Progenitor cell of endocrine pancreas (in vitro differentiated cells): ENCODE results near the gene FAM53A. TPM values are rescaled to one million over a fixed set of nuclear protein-coding genes. Genes with fewer than 3 reads are reported as not detected.
"Not testable (repeated sequence)": the region's sequence is repeated elsewhere in the genome, so short reads cannot be mapped to it uniquely, and the experiment has no call there.

Experiments
- DNase-seq: peaks from one replicate; pipeline ENCODE4 v3.0.0; 2021; ENCODE audit warnings: low spot score; ENCODE audit not compliant: unreplicated experiment
- H3K27ac Mint-ChIP-seq: 2 replicates; pipeline ENCODE4 v1.8.0; 2021; ENCODE audit warnings: mild to moderate bottlenecking, moderate library complexity, mixed read lengths
- H3K27me3 Mint-ChIP-seq: 2 replicates; pipeline ENCODE4 v1.8.0; 2021; ENCODE audit warnings: mixed read lengths
- H3K36me3 Mint-ChIP-seq: 2 replicates; pipeline ENCODE4 v1.8.0; 2022; ENCODE audit warnings: mixed read lengths; ENCODE audit not compliant: insufficient read depth
- H3K4me1 Mint-ChIP-seq: 2 replicates; pipeline ENCODE4 v1.8.0; 2021; ENCODE audit warnings: low read depth, mixed read lengths
- H3K4me3 Mint-ChIP-seq: 2 replicates; pipeline ENCODE4 v1.8.0; 2021; ENCODE audit warnings: low read depth, mild to moderate bottlenecking, moderate library complexity, mixed read lengths
- H3K9me3 Mint-ChIP-seq: 2 replicates; pipeline ENCODE4 v1.8.0; 2021; ENCODE audit warnings: low read depth, mixed read lengths
- CTCF ChIP-seq: fragments of 200-600 bp; sonication (generic); IDR thresholded peaks from one replicate; pipeline ENCODE4 v1.5.0; 2021; ENCODE audit warnings: antibody characterized with exemption, mild to moderate bottlenecking; ENCODE audit not compliant: unreplicated experiment
- total RNA-seq: library from RNA; stranded (reverse); gene quantifications from 2 replicates; pipeline ENCODE4 v1.2.1, GENCODE V29; 2021

The FAM53A gene
- total RNA-seq, 1 donor from 2014 or later: 3.0 TPM

- no peaks in the 10 kb centered on the region for H3K9me3 Mint-ChIP-seq
- TF ChIP-seq CTCF: no peak
- H3K27me3 Mint-ChIP-seq: peaks cover 16% of the 10 kb centered on the region
- H3K4me3 Mint-ChIP-seq: no peak overlapping the region
- H3K4me1 Mint-ChIP-seq: no peaks in the 10 kb centered on the region
- no peaks in the 10 kb centered on the region for H3K36me3 Mint-ChIP-seq
- H3K27ac Mint-ChIP-seq: no peak overlapping the region
- DNase-seq: no peak
These were observed 10.4 kb downstream of the FAM53A start for GRCh38 chr4:1673671-1674070.

GRCh38 chr4:1671011-1671410 lies 13.1 kb downstream of the FAM53A start:
- H3K4me1 Mint-ChIP-seq, H3K36me3 Mint-ChIP-seq, H3K27ac Mint-ChIP-seq, DNase-seq, H3K4me3 Mint-ChIP-seq, H3K27me3 Mint-ChIP-seq, H3K9me3 Mint-ChIP-seq: not testable (repeated sequence)

GRCh38 chr4:1670279-1670678 lies 13.8 kb downstream of the FAM53A start:
- Mint-ChIP-seq H3K9me3 (no peaks in the 10 kb centered on the region), H3K4me1 (no peaks in the 10 kb centered on the region)
- no peak for TF ChIP-seq CTCF

GRCh38 chr4:1669850-1670249 lies 14.3 kb downstream of the FAM53A start:
- Mint-ChIP-seq H3K4me3 (no peak overlapping the region), H3K27me3 (peaks cover 2% of the 10 kb centered on the region), H3K27ac (no peak overlapping the region), H3K9me3 (no peaks in the 10 kb centered on the region), H3K36me3 (no peaks in the 10 kb centered on the region), H3K4me1 (no peaks in the 10 kb centered on the region)
- DNase-seq: no peak
- TF ChIP-seq CTCF: no peak

More at GRCh38 chr4:1670279-1670678, 13.8 kb downstream of the FAM53A start:
- H3K36me3 Mint-ChIP-seq: no peaks in the 10 kb centered on the region
- DNase-seq: no peak
- H3K27me3 Mint-ChIP-seq: peaks cover 4% of the 10 kb centered on the region
- no peak overlapping the region for H3K27ac Mint-ChIP-seq
- no peak overlapping the region for H3K4me3 Mint-ChIP-seq

- no peak for DNase-seq
- H3K27me3 Mint-ChIP-seq: no peaks in the 10 kb centered on the region
- no peaks in the 10 kb centered on the region for H3K36me3 Mint-ChIP-seq
- no peak for TF ChIP-seq CTCF
- no peaks in the 10 kb centered on the region for H3K4me1 Mint-ChIP-seq
- no peak overlapping the region for H3K27ac Mint-ChIP-seq
- H3K9me3 Mint-ChIP-seq: no peaks in the 10 kb centered on the region
- H3K4me3 Mint-ChIP-seq: no peak overlapping the region
These were observed 14.8 kb downstream of the FAM53A start for GRCh38 chr4:1669270-1669669.

- Mint-ChIP-seq H3K27ac (no peak overlapping the region), H3K27me3 (no peaks in the 10 kb centered on the region), H3K4me1 (no peaks in the 10 kb centered on the region), H3K36me3 (no peaks in the 10 kb centered on the region), H3K4me3 (no peak overlapping the region), H3K9me3 (no peaks in the 10 kb centered on the region)
- DNase-seq: no peak
- TF ChIP-seq CTCF: no peak
These were observed 15.6 kb downstream of the FAM53A start for GRCh38 chr4:1668488-1668840.
